GM23248 (cell line): ENCODE measurements around the gene AFF3.

Experiments used
- EZH2 ChIP-seq: fragments of 200-600 bp; sonication (generic); IDR thresholded peaks from 2 replicates; pipeline ENCODE4 v1.6.1; 2018; ENCODE audit warnings: antibody characterized with exemption, mild to moderate bottlenecking; ENCODE audit not compliant: insufficient read depth, poor library complexity, severe bottlenecking
- EZH2phosphoT487 ChIP-seq: fragments of 200-600 bp; sonication (generic); IDR thresholded peaks from 2 replicates; pipeline ENCODE4 v1.6.1; 2018; ENCODE audit warnings: antibody characterized with exemption, moderate library complexity, mild to moderate bottlenecking, low read depth; ENCODE audit not compliant: insufficient read depth

DNA sequence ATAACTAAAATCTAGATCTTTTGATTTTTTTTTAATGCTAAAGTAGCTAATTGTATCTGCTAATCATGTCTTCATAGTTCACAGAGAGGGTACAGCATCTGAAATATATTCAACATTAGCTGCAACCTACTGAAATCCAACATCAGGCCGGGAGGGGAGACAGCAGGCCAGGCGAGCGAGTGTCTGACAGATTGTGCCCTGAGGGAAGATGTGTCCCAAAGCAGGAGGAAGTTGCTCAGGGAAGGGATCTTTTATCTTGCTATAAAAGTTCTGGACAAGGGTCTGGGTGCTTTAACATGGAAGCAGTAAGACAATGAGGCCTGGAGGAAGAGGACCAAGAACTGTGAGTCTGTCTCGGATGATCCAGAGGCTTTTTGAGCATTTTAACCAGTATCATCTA is 274.1 kb downstream of the AFF3 start:
- TF ChIP-seq EZH2 (no peak), EZH2phosphoT487 (no peak)
